Measurements from ENCODE around the gene AOC1.
"Not testable (repeated sequence)": the region's sequence is repeated elsewhere in the genome, so short reads cannot be mapped to it uniquely, and the experiment has no call there.

Gene AOC1

DNA sequence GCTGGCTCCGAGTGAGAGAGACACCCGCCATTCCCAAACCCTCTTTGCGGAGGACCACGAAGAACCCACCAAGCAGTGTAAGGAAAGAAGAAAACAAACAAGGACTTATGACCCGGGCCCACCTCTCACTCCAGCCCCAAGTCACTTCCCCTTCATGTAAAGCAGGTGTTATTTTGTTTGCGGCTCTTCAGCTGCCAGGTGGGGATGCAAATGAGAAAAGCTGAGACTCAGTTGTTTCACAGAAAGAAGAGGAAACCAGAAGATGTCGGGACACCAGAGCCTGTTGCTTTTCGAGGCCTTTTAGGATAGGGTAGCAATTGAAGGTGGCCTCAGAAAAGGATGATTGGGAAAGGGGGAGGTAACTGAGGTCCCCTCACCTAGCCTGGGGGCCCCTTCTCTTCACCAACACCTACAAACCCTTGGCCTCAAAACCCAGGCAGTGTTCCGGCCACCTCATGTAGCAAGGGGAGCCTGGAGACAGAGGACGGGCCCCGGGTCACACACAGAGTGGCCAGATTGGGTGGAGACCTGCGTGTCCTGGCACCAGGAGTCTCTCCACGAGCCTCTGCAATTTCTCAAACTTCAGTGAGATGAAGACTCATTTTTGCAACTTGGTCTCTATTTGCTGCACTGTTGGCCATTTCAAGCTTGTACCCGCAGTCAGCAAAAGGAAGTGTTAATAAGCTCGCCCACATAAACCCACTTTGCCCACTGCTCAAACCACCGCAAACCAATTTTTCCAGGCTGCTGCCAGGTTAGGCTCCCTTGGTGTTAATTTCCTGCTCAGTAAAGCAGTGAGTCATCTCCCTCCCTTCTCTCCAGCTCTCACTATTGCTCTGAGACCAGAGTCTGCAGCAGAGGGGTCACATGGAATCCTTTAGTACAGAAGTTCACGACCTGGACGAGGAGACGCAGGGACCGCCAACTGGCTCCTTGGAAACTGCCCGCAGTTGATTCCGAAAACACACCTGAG lies 45.5 kb downstream of the AOC1 start:
- no peak for DNase-seq (ENCODE audit: low read depth, low spot score)

DNA sequence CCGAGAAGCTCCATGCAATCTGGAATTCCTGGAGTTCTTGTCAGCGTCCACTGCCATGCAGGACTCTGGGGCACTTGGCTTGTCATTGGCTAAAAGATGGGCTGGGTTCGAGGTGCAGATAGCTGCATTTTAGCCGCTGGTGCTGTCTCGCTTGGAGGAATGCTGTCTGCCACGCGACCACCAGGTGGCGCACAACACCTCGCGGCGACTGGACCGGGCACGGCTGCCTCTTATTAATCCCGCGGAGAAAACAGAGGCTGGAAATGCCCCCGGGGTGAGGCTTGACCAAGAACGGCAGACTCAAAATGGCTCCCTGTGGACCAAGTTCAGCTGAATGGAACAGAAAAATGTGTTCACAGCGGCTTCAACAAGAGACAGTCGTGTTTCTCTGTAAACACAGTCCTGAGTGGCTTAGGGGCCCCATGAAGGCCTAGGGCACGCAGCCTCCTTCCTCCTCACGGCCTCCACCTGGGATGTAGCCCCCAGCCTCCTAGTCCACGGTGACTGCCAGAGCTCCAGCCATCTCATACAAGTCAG lies 46.2 kb downstream of the AOC1 start:
- no peak for DNase-seq (ENCODE audit: low read depth, low spot score)

DNA sequence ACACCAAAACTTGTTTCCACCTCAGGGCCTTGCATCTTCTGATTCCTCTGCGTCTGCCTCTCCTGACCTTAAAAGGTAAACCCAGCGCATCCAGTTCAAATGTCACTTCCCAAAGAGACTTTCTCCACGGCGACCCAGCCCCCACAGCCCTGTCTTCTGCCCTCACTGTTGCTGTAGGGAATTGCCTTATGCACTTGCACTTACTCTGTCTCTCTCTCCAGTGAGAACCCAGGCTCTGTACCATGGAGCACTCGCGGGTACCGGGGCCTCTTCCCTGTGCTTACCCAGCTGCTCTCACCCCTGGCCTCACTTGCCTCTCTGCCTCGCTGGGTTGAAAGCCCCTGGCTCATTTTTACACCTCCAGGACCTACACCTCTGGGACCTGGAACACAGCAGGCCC lies 48.4 kb downstream of the AOC1 start:
- no peak for DNase-seq (ENCODE audit: low read depth, low spot score)

DNA sequence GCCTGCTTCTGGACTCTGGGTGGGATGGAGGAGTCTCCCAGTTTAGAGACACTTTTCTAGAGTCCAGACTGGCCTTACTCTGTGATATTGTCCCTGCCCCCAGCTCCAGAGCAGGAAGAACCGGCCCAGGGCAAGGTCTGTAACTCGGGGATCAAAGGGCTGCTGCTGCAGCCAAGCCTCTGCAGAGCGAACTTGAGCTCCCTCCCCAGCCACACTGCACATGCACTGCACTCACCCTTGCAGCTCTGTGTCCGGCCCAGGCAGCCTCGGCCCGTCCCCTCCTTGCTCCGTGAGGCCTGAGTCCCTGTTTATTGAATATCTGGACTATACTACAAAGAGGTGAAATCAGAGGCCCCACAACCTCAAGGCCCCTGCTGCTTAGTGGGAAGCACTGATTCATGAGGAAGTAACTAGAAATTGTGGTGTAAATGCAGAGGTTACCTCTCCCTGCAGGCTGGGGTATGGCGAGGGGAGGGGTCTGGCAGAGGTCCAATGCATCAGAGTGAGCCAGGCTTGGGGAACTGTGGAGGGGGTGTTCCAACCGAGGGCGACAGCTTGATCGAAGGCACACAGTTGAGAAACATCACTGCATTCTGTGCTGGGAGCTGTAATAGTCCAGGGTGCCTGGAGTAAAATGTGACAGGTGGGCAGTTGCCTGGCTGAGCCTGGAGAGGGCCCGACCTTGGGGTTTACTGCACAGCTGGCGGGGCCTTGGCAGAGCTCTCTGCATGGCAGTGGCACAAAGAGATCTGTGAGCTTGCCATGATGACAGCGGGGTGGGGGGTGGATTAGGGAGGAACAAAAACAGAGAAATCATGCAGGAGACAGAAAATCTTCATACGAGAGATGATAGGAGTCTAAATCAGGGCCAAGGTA lies 49.1 kb downstream of the AOC1 start:
- no peak for DNase-seq (ENCODE audit: low read depth, low spot score)

DNA sequence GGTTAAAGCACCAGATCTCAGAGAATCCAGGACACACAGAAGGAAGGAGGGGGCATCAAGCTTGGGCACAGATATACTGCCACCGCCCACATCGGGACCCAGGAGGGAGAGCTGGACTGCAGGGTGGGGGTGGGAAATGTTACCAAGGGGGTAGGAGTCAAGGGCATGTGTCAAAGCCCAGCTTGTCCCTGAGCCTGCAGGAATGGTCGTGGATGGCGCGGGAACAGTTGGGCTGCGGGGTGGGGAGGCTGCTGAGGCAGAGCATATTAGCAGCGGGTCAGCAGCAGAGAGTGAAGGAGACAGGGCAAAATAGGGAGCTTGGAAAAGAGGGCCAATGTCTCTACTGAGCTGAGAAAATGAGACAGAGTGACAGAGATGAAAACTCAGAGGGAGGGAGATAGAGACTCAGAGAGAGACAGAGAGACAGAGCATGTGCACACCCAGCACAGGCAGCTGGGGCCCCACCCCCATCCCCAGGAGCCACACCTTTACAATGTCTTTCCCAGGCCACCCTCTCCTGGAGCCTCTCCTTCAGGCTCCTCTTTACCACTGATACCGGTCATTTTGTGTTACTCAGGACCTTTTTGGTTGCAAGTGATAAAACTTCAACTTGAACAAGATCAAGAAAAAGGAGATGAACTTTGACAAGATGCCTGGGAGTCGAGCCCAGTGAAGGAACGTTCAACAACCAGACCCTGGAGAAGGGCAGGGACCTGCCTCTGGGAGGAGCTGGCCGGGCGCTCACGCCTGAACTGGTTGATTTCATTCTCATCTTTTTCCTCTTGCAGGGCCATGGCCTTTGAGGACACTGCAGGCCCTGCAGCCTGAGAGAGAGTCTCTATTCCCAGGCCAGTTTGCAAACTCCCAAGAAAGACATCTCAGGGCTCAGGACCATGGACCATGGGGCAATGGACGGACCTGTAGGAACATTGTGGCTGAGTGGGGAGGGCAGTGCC lies 50.0 kb downstream of the AOC1 start:
- DNase-seq (ENCODE audit: low read depth, low spot score) = no peak

DNA sequence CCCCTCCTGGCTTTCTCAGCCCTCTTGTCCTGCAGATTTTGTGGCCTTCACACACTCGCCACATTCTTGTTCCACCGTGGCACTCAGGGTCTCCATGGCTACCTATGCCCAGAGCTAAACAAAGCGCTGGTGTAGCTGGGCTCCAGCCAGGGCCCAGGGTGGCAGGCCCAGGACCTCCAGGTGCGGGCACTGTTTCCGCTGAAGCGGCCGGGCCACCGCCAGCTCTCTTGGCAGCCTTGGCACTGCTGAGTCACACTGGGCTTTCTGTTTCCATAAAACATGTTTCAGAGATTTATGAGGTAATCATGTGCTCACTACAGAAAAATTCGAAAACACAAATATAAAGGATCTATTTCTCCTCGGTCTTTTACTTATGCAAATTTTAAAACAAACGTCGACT lies 51.3 kb downstream of the AOC1 start:
- no peak for DNase-seq (ENCODE audit: low read depth, low spot score)

DNA sequence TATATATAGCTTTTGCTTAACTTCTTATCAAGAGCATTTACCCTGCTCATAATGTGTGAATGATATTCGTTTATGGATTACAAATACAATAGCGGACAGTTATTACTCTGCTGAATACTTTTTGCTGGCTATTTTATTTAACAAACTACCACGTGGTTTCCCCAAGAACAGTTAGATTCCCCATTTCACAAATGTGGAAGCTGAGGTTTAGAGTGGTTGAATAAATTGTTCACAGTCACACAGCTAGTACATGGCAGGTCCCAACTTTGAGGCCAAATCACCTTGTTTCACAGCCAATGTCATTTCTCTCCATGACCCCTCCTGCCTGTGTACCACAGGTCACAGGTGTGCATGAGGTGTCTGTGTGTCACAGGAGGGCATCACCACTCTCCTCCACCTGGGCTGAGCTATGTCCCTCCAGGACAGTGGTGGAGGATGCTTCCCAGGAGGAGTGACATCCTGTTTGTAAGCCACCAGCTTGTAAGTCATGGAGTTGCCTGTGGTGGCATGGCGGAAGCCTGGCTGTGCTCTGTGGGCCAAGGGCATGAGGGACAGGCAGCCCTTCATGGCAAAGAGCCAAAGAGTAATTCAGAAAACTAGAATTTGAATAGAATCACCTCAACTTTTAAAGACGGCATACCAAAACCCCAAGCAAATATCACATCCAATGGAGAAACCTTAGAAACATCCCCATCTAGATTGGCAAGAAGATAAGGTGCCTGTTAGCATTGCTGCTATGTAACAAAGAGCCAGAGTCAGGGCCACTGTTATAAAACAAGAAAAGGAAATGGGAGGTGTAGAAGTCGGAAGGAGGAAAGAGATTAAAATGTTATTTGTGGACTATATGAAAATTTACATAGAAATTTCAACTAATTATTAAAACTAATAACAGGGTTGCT lies 51.9 kb downstream of the AOC1 start:
- DNase-seq (ENCODE audit: low read depth, low spot score) = no peak

DNA sequence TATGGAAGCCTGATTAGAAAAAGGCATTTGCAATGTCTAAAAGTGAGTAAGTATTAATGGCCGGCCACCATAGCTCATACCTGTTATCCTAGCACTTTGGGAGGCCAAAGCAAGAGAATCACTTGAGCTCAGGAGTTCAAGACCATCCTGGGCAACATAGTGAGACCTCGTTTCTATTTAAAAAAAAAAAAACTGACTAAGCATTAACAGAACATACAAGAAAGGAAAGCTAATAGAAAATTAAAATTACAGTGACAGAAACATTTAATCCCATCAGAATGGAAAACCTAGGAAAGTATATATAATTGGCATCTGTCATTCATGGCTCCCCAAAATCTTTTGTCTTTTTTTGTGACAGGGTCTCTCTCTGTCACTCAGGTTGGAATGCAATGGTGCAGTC lies 55.9 kb downstream of the AOC1 start:
- DNase-seq (ENCODE audit: low read depth, low spot score) = no peak

DNA sequence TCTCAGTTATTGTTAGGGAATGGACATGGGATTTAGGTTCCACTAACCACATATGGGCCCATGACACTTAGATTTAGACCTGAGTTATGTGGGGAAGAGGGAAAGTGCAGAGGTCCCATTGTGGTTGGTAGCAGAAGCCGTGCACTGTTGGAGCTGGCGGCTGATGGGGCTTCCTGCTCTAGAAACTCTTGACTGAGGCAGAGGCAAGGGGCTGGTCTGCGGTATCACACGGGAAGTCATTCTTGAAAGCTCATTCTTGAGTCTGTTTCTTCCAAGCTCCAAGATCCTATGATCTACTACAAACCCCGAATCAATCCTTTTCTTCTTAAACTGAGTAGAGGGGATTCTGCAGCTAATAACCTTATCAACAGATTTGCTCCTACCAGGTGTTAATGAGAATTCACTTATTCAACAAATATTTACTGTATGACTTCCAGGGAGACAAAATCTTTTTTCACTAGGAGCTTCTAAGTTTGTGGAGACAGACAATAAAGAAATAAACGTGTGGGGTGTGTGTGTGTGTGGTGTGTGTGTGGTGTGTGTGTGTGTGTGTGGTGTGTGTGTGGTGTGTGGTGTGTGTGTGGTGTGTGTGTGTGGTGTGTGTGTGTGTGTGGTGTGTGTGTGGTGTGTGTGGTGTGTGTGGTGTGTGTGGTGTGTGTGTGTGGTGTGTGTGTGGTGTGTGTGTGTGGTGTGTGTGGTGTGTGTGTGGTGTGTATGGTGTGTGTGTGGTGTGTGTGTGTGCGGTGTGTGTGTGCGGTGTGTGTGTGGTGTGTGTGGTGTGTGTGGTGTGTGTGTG lies 57.1 kb downstream of the AOC1 start:
- DNase-seq (ENCODE audit: low read depth, low spot score) = no peak

DNA sequence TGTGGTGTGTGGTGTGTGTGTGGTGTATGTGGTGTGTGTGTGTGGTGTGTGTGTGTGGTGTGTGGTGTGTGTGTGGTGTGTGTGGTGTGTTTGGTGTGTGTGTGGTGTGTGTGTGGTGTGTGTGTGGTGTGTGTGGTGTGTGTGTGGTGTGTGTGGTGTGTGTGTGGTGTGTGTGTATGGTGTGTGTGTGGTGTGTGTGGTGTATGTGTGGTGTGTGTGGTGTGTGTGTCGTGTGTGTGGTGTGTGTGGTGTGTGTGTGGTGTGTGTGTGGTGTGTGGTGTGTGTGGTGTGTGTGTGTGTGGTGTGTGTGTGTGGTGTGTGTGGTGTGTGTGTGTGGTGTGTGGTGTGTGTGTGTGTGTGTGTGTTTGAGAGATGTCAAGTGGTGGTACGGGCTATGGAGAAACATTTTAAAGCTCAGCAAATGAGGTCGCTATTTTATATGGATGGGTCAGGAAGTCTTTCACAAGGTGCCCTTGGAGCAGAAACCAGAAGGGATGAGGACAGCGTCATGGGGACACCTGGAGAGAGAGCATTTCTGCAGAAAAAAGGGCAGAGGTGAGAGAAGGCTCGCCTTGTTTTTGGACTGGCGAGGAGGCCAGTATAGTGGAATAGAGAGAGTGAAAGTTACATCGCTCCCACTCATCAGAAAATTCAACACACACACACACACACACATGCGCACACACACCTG lies 58.1 kb downstream of the AOC1 start:
- DNase-seq (ENCODE audit: low read depth, low spot score) = not testable (repeated sequence)

DNA sequence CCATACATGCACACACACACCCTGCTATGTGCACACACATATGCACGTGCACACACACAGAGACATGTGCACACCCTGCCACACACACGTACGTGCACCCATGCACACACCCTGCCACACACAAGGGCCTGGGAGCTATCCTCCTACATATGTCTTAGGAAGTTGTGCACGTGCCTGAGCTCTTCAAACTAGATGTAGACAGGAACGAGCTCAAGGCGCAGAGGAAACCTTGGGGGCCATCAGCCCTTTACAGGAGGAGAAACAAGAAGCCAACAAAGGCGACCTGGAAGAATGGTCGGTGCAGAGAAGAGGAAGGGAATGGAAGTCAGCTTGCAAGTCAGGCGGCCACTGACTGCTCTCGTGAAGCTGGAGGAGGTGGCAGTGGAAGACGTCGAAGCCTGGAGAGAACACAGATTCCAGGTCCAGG lies 58.7 kb downstream of the AOC1 start:
- DNase-seq (ENCODE audit: low read depth, low spot score) = no peak
